B cell (primary cell): ENCODE measurements around the gene LZTR1. TPM values are rescaled to one million over a fixed set of nuclear protein-coding genes. Genes with fewer than 3 reads are reported as not detected.
A peak's percentile ranks its signal among the peaks of the same experiment; 100 is the strongest.

Experiments used
- ATAC-seq: fragments of 200-7000 bp; cut with Tn5 transposase; one replicate; pipeline ENCODE4 v1.10.0; 2021; ENCODE audit warnings: low read depth, mild to moderate bottlenecking, moderate number of reproducible peaks, moderate library complexity
- CTCF ChIA-PET: fragments of 350-600 bp; sonication (Branson Sonifier 250); formaldehyde crosslinking; loops from one replicate; lab custom pipeline; 2021; ENCODE audit warnings: antibody characterized with exemption, inconsistent platforms; lab: Charles Lee
- POLR2A ChIA-PET: fragments of 350-600 bp; sonication (Branson Sonifier 250); formaldehyde crosslinking; loops from one replicate; lab custom pipeline; 2021; ENCODE audit warnings: antibody characterized with exemption; lab: Charles Lee
- DNase-seq: peaks from one replicate; pipeline ENCODE4 v3.0.0; 2013
- H2AFZ ChIP-seq: 2 replicates; pipeline ENCODE4 v1.6.1; 2012; ENCODE audit warnings: mild to moderate bottlenecking, low read depth, low read length; ENCODE audit not compliant: insufficient read depth, poor library complexity, severe bottlenecking
- H3K27ac ChIP-seq, 2 donors: 1 replicate in 1 of 2; 2 replicates in 1 of 2; pipeline ENCODE4 v1.5.1; 2012 to 2013; ENCODE audit warnings: low read length in 2 of 2, mild to moderate bottlenecking in 2 of 2, moderate library complexity in 1 of 2
- H3K27me3 ChIP-seq, 4 experiments: fragments of 200-600 bp in 1 of 4; sonication (generic) in 1 of 4; replicated peaks in 1 of 4; 1 replicate in 2 of 4; 2 replicates in 2 of 4; pipeline versions ENCODE4 v1.6.1 to v1.7.0; 2013 to 2016; ENCODE audit warnings: low read length in 3 of 4, mild to moderate bottlenecking in 2 of 4, mixed read lengths in 1 of 4, moderate library complexity in 1 of 4; ENCODE audit not compliant: insufficient read depth in 4 of 4, control insufficient read depth in 3 of 4; ENCODE audit errors: control extremely low read depth in 1 of 4
- H3K36me3 ChIP-seq, 2 experiments: replicated peaks in 1 of 2; 1 replicate in 1 of 2; 2 replicates in 1 of 2; pipeline versions ENCODE4 v1.6.1 to v1.7.1; 2013; ENCODE audit warnings: low read length in 1 of 2; ENCODE audit not compliant: insufficient read depth in 2 of 2, control insufficient read depth in 1 of 2; ENCODE audit errors: control extremely low read depth in 1 of 2, extremely low read depth in 1 of 2
- H3K4me1 ChIP-seq, 2 donors: fragments of 200-600 bp in 1 of 2; sonication (generic) in 1 of 2; 1 replicate in 1 of 2; 2 replicates in 1 of 2; pipeline versions ENCODE4 v1.5.1 to v1.6.1; 2013 to 2017; ENCODE audit warnings: low read length in 2 of 2; ENCODE audit not compliant: control insufficient read depth in 2 of 2, insufficient read depth in 2 of 2
- H3K4me2 ChIP-seq: replicated peaks from 2 replicates; pipeline ENCODE3; 2012; ENCODE audit warnings: mild to moderate bottlenecking, low read depth, low read length; ENCODE audit not compliant: poor library complexity, severe bottlenecking
- H3K4me3 ChIP-seq, 5 experiments: fragments of 200-600 bp in 1 of 5; sonication (generic) in 1 of 5; 1 replicate in 3 of 5; 2 replicates in 2 of 5; pipeline versions ENCODE4 v1.5.1 to v1.7.0; 2011 to 2016; ENCODE audit warnings: low read length in 4 of 5, mild to moderate bottlenecking in 4 of 5, low read depth in 2 of 5, control low read depth in 1 of 5, moderate library complexity in 1 of 5; ENCODE audit not compliant: insufficient read depth in 1 of 5; ENCODE audit errors: control extremely low read depth in 1 of 5, extremely low read depth in 1 of 5
- H3K79me2 ChIP-seq: fragments of 200-600 bp; sonication (generic); one replicate; pipeline ENCODE4 v1.6.0; 2016; ENCODE audit warnings: low read length; ENCODE audit not compliant: control insufficient read depth, insufficient read depth
- H3K9ac ChIP-seq: fragments of 200-600 bp; sonication (generic); 2 replicates; pipeline ENCODE4 v1.6.1; 2017; ENCODE audit warnings: mild to moderate bottlenecking, low read length, moderate library complexity
- H3K9me3 ChIP-seq, 3 donors: one replicate each; pipeline versions ENCODE4 v1.6.1 to v1.7.1; 2013; ENCODE audit warnings: low read length in 2 of 3; ENCODE audit not compliant: control insufficient read depth in 2 of 3, insufficient read depth in 1 of 3; ENCODE audit errors: control extremely low read depth in 1 of 3
- H4K20me1 ChIP-seq: 2 replicates; pipeline ENCODE4 v1.6.0; 2012; ENCODE audit warnings: mild to moderate bottlenecking, low read length; ENCODE audit not compliant: insufficient read depth, control insufficient read depth, poor library complexity, severe bottlenecking
- H3K27ac Mint-ChIP-seq: one replicate; pipeline ENCODE4 v1.8.0; 2021; ENCODE audit warnings: mixed read lengths
- H3K27me3 Mint-ChIP-seq: one replicate; pipeline ENCODE4 v1.8.0; 2021; ENCODE audit warnings: mixed read lengths
- H3K4me1 Mint-ChIP-seq: one replicate; pipeline ENCODE4 v1.8.0; 2021; ENCODE audit warnings: mixed read lengths
- H3K4me3 Mint-ChIP-seq: one replicate; pipeline ENCODE4 v1.8.0; 2021; ENCODE audit warnings: mixed read lengths
- H3K9me3 Mint-ChIP-seq: one replicate; pipeline ENCODE4 v1.8.0; 2022; ENCODE audit warnings: mixed read lengths; ENCODE audit not compliant: insufficient read depth
- EZH2 ChIP-seq: IDR thresholded peaks from 2 replicates; pipeline ENCODE4 v1.6.1; 2012; ENCODE audit warnings: borderline replicate concordance, low read depth, mild to moderate bottlenecking, moderate library complexity, low read length; ENCODE audit not compliant: insufficient read depth, poor library complexity, severe bottlenecking
- WGBS: methylation state at CpG from one replicate; pipeline ENCODE4 v1.1.5; 2013; ENCODE audit warnings: missing lambda C conversion rate; ENCODE audit not compliant: insufficient coverage; 5-methylcytosine and 5-hydroxymethylcytosine counted together
- intact Hi-C: fragments of 100-400 bp; cut with micrococcal nuclease; formaldehyde crosslinking; loops from one replicate; pipeline ENCODE4 v1.10.0; 2022
- polyA plus RNA-seq: library from polyadenylated mRNA; depleted of rRNA; stranded (reverse); fragments of >200 nt; gene quantifications from 2 replicates; pipeline ENCODE4 v1.2.3, GENCODE V29; 2012
- total RNA-seq, 2 donors: library from RNA; stranded (reverse); fragments of 120-200 nt in 1 of 2; gene quantifications; 1 replicate in 1 of 2; 2 replicates in 1 of 2; pipeline versions ENCODE4 v1.2.3 to v1.2.4, GENCODE V29; 2013 to 2022
- TF ChIP-seq, protein P1 (sequence below): fragments of 200-600 bp; IDR thresholded peaks from one replicate; pipeline ENCODE4 v1.8.0; 2022; ENCODE audit warnings: antibody characterized with exemption, mild to moderate bottlenecking

LZTR1 gene
- total and polyA plus RNA-seq, 2 donors (not counting 1 experiment from before 2014, with no cell fraction given) = 75.7 to 94.8 TPM

DNA sequence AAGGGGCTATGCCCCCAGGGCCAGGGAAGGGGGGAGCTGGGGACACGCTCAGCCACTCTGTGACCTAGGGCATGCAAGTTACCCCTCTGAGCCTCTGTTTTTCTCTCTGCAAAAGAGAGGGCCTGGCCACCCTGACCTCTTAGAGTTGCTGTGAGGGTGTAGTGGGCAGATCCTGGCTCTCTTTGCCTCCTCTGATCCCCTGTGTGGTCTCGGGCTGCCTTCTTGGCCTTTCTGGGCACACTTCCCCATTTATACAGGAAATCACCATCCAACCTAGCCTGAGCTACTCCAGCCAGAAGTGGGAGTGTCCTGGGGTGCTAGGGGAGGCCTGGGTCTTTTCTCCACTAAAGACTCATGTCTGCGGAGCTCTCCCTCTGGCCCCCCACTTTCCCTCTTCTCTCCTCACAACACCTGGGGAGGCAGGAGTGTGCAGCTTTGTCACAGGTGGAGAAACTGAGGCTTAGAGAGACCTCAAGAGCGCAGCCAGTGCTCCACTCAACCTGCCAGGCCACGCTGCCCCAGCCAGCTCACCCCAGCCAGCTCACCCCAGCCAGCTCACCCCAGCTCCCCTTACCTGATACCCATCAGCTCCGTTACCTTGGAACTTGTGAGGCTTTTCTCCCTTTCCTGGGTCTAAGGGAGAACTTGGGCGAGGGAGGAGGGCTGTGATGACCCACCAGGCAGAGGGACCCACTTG lies 13.7 kb upstream of the LZTR1 start:
- no peaks in the 10 kb centered on the region for H3K9me3 ChIP-seq
- Mint-ChIP-seq H3K4me3 (peak overlapping the region; percentile 60), H3K4me1 (peaks cover 58% of the 10 kb centered on the region), H3K27me3 (peaks cover 3% of the 10 kb centered on the region), H3K27ac (peak overlapping the region; percentile 43), H3K9me3 (no peaks in the 10 kb centered on the region)
- H3K4me1 ChIP-seq = peaks cover 50 to 71% of the 10 kb centered on the region in 2 donors
- no peaks in the 10 kb centered on the region for H4K20me1 ChIP-seq
- TF ChIP-seq, protein P1, sequence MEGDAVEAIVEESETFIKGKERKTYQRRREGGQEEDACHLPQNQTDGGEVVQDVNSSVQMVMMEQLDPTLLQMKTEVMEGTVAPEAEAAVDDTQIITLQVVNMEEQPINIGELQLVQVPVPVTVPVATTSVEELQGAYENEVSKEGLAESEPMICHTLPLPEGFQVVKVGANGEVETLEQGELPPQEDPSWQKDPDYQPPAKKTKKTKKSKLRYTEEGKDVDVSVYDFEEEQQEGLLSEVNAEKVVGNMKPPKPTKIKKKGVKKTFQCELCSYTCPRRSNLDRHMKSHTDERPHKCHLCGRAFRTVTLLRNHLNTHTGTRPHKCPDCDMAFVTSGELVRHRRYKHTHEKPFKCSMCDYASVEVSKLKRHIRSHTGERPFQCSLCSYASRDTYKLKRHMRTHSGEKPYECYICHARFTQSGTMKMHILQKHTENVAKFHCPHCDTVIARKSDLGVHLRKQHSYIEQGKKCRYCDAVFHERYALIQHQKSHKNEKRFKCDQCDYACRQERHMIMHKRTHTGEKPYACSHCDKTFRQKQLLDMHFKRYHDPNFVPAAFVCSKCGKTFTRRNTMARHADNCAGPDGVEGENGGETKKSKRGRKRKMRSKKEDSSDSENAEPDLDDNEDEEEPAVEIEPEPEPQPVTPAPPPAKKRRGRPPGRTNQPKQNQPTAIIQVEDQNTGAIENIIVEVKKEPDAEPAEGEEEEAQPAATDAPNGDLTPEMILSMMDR = no peak
- TF ChIP-seq EZH2 = no peak
- no peaks in the 10 kb centered on the region for H3K79me2 ChIP-seq
- H3K36me3 ChIP-seq = no peaks in the 10 kb centered on the region
- H3K27ac ChIP-seq = peak overlapping the region; percentile 38 to 53
- CTCF ChIA-PET = interaction anchor here (0.6 to 0.9 kb wide), 2 partner anchors 10 to 42 kb away, joined by 3 read pairs; no protein-coding TSS in a partner anchor
- intact Hi-C loops = no loop called here
- 88% methylated on average over 2 of the region's 7 CpGs for WGBS
- peak overlapping the region; percentile 66 for H3K4me2 ChIP-seq
- peak overlapping the region; percentile 58 for H2AFZ ChIP-seq
- H3K27me3 ChIP-seq = peaks cover 0 to 9% (median 2%) of the 10 kb centered on the region in 4 experiments
- DNase-seq = peak; percentile 52
- POLR2A ChIA-PET = no interaction called here
- peak overlapping the region; percentile 28 for H3K9ac ChIP-seq
- peak; percentile 50 for ATAC-seq
- peak overlapping the region in 1 of 5 experiments; percentile 7 for H3K4me3 ChIP-seq
